HG02610 (cell line): ENCODE results near the gene RGS6.
A peak's percentile ranks its signal among the peaks of the same experiment; 100 is the strongest.

Source experiments
- ATAC-seq: cut with Tn5 transposase; IDR thresholded peaks from one replicate; pipeline ENCODE4 v1.9.1; 2021; ENCODE audit warnings: mild to moderate bottlenecking, moderate library complexity; ENCODE audit not compliant: unreplicated experiment

Gene RGS6

GRCh38 chr14:71942904-71943694 lies 10.9 kb downstream of the RGS6 start:
- ATAC-seq, result no peak

GRCh38 chr14:71943695-71944018 lies 11.4 kb downstream of the RGS6 start:
- ATAC-seq, result no peak

GRCh38 chr14:71947947-71948500 lies 15.8 kb downstream of the RGS6 start:
- ATAC-seq, result no peak

GRCh38 chr14:71952381-71953363 lies 20.4 kb downstream of the RGS6 start:
- no peak for ATAC-seq

- ATAC-seq, result peak; percentile 82
Observed at GRCh38 chr14:71956920-71957563, 24.8 kb downstream of the RGS6 start.

- ATAC-seq, result no peak
Observed at GRCh38 chr14:71959055-71959454, 26.8 kb downstream of the RGS6 start.

GRCh38 chr14:71960494-71961353 lies 28.5 kb downstream of the RGS6 start:
- ATAC-seq, result no peak

- no peak for ATAC-seq
Observed at GRCh38 chr14:71961972-71962371, 29.7 kb downstream of the RGS6 start.

- no peak for ATAC-seq
Observed at GRCh38 chr14:71964716-71965115, 32.5 kb downstream of the RGS6 start.

GRCh38 chr14:71966528-71966927 lies 34.3 kb downstream of the RGS6 start:
- no peak for ATAC-seq

- ATAC-seq, result no peak
Observed at GRCh38 chr14:71967704-71968103, 35.5 kb downstream of the RGS6 start.

GRCh38 chr14:71970272-71970671 lies 38.0 kb downstream of the RGS6 start:
- ATAC-seq, result no peak

- ATAC-seq, result no peak
Observed at GRCh38 chr14:71985538-71986189, 53.4 kb downstream of the RGS6 start.

- no peak for ATAC-seq
Observed at GRCh38 chr14:71988476-71988875, 56.2 kb downstream of the RGS6 start.

- ATAC-seq, result no peak
Observed at GRCh38 chr14:71988939-71989338, 56.7 kb downstream of the RGS6 start.

GRCh38 chr14:71994416-71994815 lies 62.2 kb downstream of the RGS6 start:
- no peak for ATAC-seq

GRCh38 chr14:71995741-71996140 lies 63.5 kb downstream of the RGS6 start:
- no peak for ATAC-seq

- no peak for ATAC-seq
Observed at GRCh38 chr14:71996610-71997009, 64.4 kb downstream of the RGS6 start.

GRCh38 chr14:72000907-72001306 lies 68.7 kb downstream of the RGS6 start:
- no peak for ATAC-seq

- ATAC-seq, result no peak
Observed at GRCh38 chr14:72002731-72003130, 70.5 kb downstream of the RGS6 start.
